Right atrium auricular region (tissue), 2 donors: ENCODE data around the gene TRAPPC10. TPM values are rescaled to one million over a fixed set of nuclear protein-coding genes. Genes with fewer than 3 reads are reported as not detected.

ENCODE experiments used
- DNase-seq: peaks from one replicate; pipeline ENCODE4 v3.0.0-alpha.2; 2019; ENCODE audit warnings: low spot score
- H3K27ac ChIP-seq, 2 donors: fragments of 200-600 bp; sonication (generic); 1 replicate in 1 of 2; 2 replicates in 1 of 2; pipeline ENCODE4 v1.5.1; 2016 to 2019
- H3K27me3 ChIP-seq, 2 donors: fragments of 200-600 bp; sonication (generic); one replicate each; pipeline versions ENCODE4 v1.5.1 to v1.6.0; 2017 to 2019
- H3K36me3 ChIP-seq: fragments of 200-600 bp; sonication (generic); one replicate; pipeline ENCODE4 v1.5.1; 2016
- H3K4me1 ChIP-seq, 2 donors: fragments of 200-600 bp; sonication (generic); one replicate each; pipeline versions ENCODE4 v1.5.1 to v1.6.0; 2017 to 2019
- H3K4me3 ChIP-seq, 2 donors: fragments of 200-600 bp; sonication (generic); 1 replicate in 1 of 2; 2 replicates in 1 of 2; pipeline ENCODE4 v1.5.1; 2017 to 2019; ENCODE audit warnings: mild to moderate bottlenecking in 1 of 2, moderate library complexity in 1 of 2
- H3K9me3 ChIP-seq, 2 donors: fragments of 200-600 bp; sonication (generic); one replicate each; pipeline ENCODE4 v1.5.1; 2019
- CTCF ChIP-seq, 2 donors: fragments of 200-600 bp; sonication (generic); IDR thresholded peaks; one replicate each; pipeline ENCODE4 v1.5.1; 2019; ENCODE audit warnings: antibody characterized with exemption in 2 of 2
- total RNA-seq, 2 donors: library from RNA; depleted of rRNA; stranded (reverse); fragments of >200 nt; gene quantifications; one replicate each; pipeline ENCODE4 v1.1.0, GENCODE V29; 2016

The TRAPPC10 gene
- total RNA-seq, 2 donors from 2014 or later: 18.2 to 19.7 TPM

GRCh38 chr21:44027607-44028286 lies 15.6 kb downstream of the TRAPPC10 start:
- TF ChIP-seq CTCF (IDR thresholded peaks at IDR 0.05): no peak
- Histone ChIP-seq H3K27me3 (no peaks in the 10 kb centered on the region), H3K9me3 (no peaks in the 10 kb centered on the region), H3K27ac (no peak overlapping the region), H3K4me1 (peaks cover 0 to 27% of the 10 kb centered on the region in 2 donors), H3K36me3 (peaks cover 10% of the 10 kb centered on the region), H3K4me3 (no peak overlapping the region)
- DNase-seq: no peak

GRCh38 chr21:44028287-44028659 lies 16.2 kb downstream of the TRAPPC10 start:
- Histone ChIP-seq H3K4me3 (no peak overlapping the region), H3K36me3 (peaks cover 15% of the 10 kb centered on the region), H3K4me1 (peaks cover 0 to 27% of the 10 kb centered on the region in 2 donors), H3K27me3 (no peaks in the 10 kb centered on the region), H3K9me3 (no peaks in the 10 kb centered on the region), H3K27ac (no peak overlapping the region)
- TF ChIP-seq CTCF (IDR thresholded peaks at IDR 0.05): no peak
- no peak for DNase-seq

- H3K4me3 ChIP-seq: no peak overlapping the region
- H3K4me1 ChIP-seq: peaks cover 0 to 21% of the 10 kb centered on the region in 2 donors
- peaks cover 21% of the 10 kb centered on the region for H3K36me3 ChIP-seq
- no peaks in the 10 kb centered on the region for H3K9me3 ChIP-seq
- no peaks in the 10 kb centered on the region for H3K27me3 ChIP-seq
- H3K27ac ChIP-seq: no peak overlapping the region
- DNase-seq: no peak
- TF ChIP-seq CTCF (IDR thresholded peaks at IDR 0.05): no peak
Observed at GRCh38 chr21:44029460-44030087, 17.5 kb downstream of the TRAPPC10 start.

GRCh38 chr21:44035244-44035643 lies 23.1 kb downstream of the TRAPPC10 start:
- Histone ChIP-seq H3K27me3 (no peaks in the 10 kb centered on the region), H3K36me3 (peaks cover 56% of the 10 kb centered on the region), H3K4me3 (no peak overlapping the region), H3K27ac (no peak overlapping the region), H3K4me1 (no peaks in the 10 kb centered on the region), H3K9me3 (no peaks in the 10 kb centered on the region)
- DNase-seq: no peak
- TF ChIP-seq CTCF (IDR thresholded peaks at IDR 0.05): no peak

- DNase-seq: no peak
- no peaks in the 10 kb centered on the region for H3K4me1 ChIP-seq
- no peak overlapping the region for H3K27ac ChIP-seq
- H3K9me3 ChIP-seq: no peaks in the 10 kb centered on the region
- no peaks in the 10 kb centered on the region for H3K27me3 ChIP-seq
- peaks cover 47% of the 10 kb centered on the region for H3K36me3 ChIP-seq
- H3K4me3 ChIP-seq: no peak overlapping the region
- no peak for TF ChIP-seq CTCF (IDR thresholded peaks at IDR 0.05)
Observed at GRCh38 chr21:44038063-44038462, 26.0 kb downstream of the TRAPPC10 start.
